ENCODE results near the gene TBX10.

DNA sequence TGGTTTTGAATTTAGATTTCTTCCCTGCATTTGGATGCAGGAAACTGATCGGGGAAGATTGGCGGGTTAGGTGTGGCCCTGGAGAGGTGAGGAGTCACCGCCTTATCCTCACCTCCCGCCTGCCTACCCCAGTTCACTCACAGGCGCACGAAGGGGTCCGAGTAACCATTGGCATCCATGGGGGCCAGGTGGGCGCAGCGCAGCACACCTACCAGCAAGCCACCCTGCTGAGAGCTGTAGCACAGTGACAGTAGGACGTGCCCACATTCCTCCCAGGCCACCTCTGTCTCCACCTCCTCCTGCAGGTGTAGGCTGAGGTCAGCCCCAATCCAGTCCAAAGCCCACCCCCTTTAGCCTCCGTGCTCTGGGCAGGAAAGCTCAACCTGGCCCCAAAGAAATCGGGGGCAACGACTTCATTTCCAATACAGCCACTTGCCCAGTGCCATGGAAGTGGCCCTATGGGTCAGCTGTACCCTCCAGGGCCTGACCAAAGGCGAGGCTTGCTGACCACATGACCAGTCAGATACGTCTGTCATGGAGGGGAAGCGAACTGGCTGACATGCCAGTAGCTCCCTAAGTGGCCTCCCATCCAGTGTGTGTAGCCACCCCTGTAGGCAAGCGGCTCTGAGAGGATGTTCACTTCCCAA is 26.1 kb downstream of the TBX10 start:
- no peak for TF ChIP-seq ZNF274 (IDR thresholded peaks at IDR 0.05; ENCODE audit: low read depth, low read length)
- no peak for TF ChIP-seq YY1 (IDR thresholded peaks at IDR 0.05; ENCODE audit: insufficient read depth, insufficient read length)
- TF ChIP-seq SUZ12 (IDR thresholded peaks at IDR 0.05; ENCODE audit: extremely low read depth, insufficient read depth, insufficient read length), result no peak

Data from NT2/D1 (cell line).